ENCODE measurements around the gene CLMP. TPM values are rescaled to one million over a fixed set of nuclear protein-coding genes. Genes with fewer than 3 reads are reported as not detected.
"Not testable (repeated sequence)": the region's sequence is repeated elsewhere in the genome, so short reads cannot be mapped to it uniquely, and the experiment has no call there.

The CLMP gene
- polyA plus RNA-seq, 3 donors, result 29.1 to 34.4 (median 29.7) TPM

GRCh38 chr11:123227763-123228495, 32.9 kb upstream of the CLMP start:
- DNase-seq (ENCODE audit: extremely low read depth in 1 of 11, low read depth in 9 of 11, low spot score in 4 of 11), result no peak

- DNase-seq (ENCODE audit: extremely low read depth in 1 of 11, low read depth in 9 of 11, low spot score in 4 of 11), result no peak
Observed at GRCh38 chr11:123221584-123221983, 26.5 kb upstream of the CLMP start.

GRCh38 chr11:123221096-123221561, 26.1 kb upstream of the CLMP start:
- no peak for DNase-seq (ENCODE audit: extremely low read depth in 1 of 11, low read depth in 9 of 11, low spot score in 4 of 11)

- no peak for DNase-seq (ENCODE audit: extremely low read depth in 1 of 11, low read depth in 9 of 11, low spot score in 4 of 11)
Observed at GRCh38 chr11:123219066-123219690, 24.1 kb upstream of the CLMP start.

GRCh38 chr11:123218451-123218850, 23.4 kb upstream of the CLMP start:
- no peak for DNase-seq (ENCODE audit: extremely low read depth in 1 of 11, low read depth in 9 of 11, low spot score in 4 of 11)

GRCh38 chr11:123217897-123218296, 22.8 kb upstream of the CLMP start:
- peak in 1 of 11 donors; percentile 65 for DNase-seq (ENCODE audit: extremely low read depth in 1 of 11, low read depth in 9 of 11, low spot score in 4 of 11)

- no peak for DNase-seq (ENCODE audit: extremely low read depth in 1 of 11, low read depth in 9 of 11, low spot score in 4 of 11)
Observed at GRCh38 chr11:123216249-123216648, 21.2 kb upstream of the CLMP start.

- no peak for DNase-seq (ENCODE audit: extremely low read depth in 1 of 11, low read depth in 9 of 11, low spot score in 4 of 11)
Observed at GRCh38 chr11:123214940-123215339, 19.9 kb upstream of the CLMP start.

- no peak for DNase-seq (ENCODE audit: extremely low read depth in 1 of 11, low read depth in 9 of 11, low spot score in 4 of 11)
Observed at GRCh38 chr11:123214396-123214795, 19.3 kb upstream of the CLMP start.

GRCh38 chr11:123213307-123213771, 18.3 kb upstream of the CLMP start:
- no peak for DNase-seq (ENCODE audit: extremely low read depth in 1 of 11, low read depth in 9 of 11, low spot score in 4 of 11)

GRCh38 chr11:123212406-123212805, 17.4 kb upstream of the CLMP start:
- no peak for DNase-seq (ENCODE audit: extremely low read depth in 1 of 11, low read depth in 9 of 11, low spot score in 4 of 11)

GRCh38 chr11:123211981-123212380, 16.9 kb upstream of the CLMP start:
- no peak for DNase-seq (ENCODE audit: extremely low read depth in 1 of 11, low read depth in 9 of 11, low spot score in 4 of 11)

GRCh38 chr11:123211149-123211852, 16.3 kb upstream of the CLMP start:
- no peak for DNase-seq (ENCODE audit: extremely low read depth in 1 of 11, low read depth in 9 of 11, low spot score in 4 of 11)

- DNase-seq (ENCODE audit: extremely low read depth in 1 of 11, low read depth in 9 of 11, low spot score in 4 of 11), result no peak
Observed at GRCh38 chr11:123209591-123209990, 14.5 kb upstream of the CLMP start.

GRCh38 chr11:123206791-123207434, 11.9 kb upstream of the CLMP start:
- DNase-seq (ENCODE audit: extremely low read depth in 1 of 11, low read depth in 9 of 11, low spot score in 4 of 11), result no peak

- DNase-seq (ENCODE audit: extremely low read depth in 1 of 11, low read depth in 9 of 11, low spot score in 4 of 11), result not testable (repeated sequence)
Observed at GRCh38 chr11:123206055-123206454, 11.0 kb upstream of the CLMP start.

GRCh38 chr11:123203934-123204333, 8.9 kb upstream of the CLMP start:
- DNase-seq (ENCODE audit: extremely low read depth in 1 of 11, low read depth in 9 of 11, low spot score in 4 of 11), result no peak

GRCh38 chr11:123203471-123203870, 8.4 kb upstream of the CLMP start:
- no peak for DNase-seq (ENCODE audit: extremely low read depth in 1 of 11, low read depth in 9 of 11, low spot score in 4 of 11)
